HG02588 (cell line): ENCODE results near the gene BTBD19.
A peak's percentile ranks its signal among the peaks of the same experiment; 100 is the strongest.
"Not testable (repeated sequence)": the region's sequence is repeated elsewhere in the genome, so short reads cannot be mapped to it uniquely, and the experiment has no call there.

Source experiments
- ATAC-seq: cut with Tn5 transposase; IDR thresholded peaks from one replicate; pipeline ENCODE4 v1.9.1; 2021; ENCODE audit warnings: mild to moderate bottlenecking, moderate library complexity; ENCODE audit not compliant: unreplicated experiment

Gene BTBD19

DNA sequence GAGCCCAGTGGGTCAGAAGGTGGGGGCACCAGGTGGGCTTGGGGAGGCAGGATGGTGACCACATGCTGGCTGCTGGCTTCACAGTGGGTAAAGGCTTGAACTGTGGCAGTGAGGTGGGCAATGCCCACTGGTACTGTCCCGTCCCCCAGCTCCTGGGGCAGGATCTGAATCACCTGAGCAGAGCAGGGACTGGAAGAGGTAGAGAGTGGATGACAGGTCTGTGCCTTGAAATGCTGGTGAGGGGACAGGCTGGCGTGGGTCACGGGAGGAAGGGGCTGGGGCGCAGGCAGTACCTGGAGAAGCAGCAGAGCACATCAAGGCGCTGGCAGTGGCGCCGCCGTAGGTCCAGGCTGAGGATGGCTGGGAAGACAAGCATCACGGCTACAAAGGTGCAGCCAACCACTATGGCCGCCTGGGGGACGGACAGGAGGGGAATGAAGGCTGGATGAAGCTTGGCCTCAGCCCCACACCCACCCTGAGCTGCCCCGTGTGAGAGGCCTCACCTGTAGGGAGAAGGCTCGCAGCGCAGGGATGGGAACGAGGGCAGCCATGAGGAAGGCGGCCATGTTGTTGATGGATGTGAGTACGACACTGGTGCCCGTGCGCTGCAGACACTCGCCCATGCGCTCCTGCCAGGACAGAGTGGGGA is 19.8 kb downstream of the BTBD19 start:
- no peak for ATAC-seq

DNA sequence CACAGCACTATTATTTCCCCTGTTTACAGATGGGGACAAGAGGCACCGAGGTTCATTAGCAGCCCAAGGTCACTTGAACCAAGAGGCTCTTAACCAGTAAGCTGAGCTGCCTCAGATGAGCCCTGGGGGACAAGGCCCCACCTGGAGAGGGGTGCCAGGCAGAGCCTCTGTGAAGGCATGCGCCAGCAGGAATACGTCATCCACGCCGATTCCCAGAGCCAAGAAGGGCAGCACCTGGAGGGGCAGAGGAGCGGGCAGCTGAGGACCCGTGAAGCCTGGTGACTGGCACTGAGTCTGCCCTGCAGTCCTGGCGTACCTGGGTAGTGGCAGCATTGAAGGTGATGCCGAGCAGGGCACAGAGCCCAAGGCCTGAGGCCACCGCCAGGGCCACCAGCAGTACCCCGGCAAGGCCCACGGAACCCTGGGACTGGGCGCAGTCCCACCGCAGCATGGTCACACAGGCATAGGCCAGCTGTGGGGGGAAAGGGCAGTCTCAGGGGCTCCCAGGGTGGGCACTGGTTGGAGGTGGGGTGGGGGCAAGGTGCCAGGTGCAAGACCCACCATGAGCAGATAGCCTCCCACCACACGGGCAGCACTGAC is 20.6 kb downstream of the BTBD19 start:
- ATAC-seq, result no peak

GRCh38 chr1:44829506-44830384 is 21.4 kb downstream of the BTBD19 start:
- no peak for ATAC-seq

DNA sequence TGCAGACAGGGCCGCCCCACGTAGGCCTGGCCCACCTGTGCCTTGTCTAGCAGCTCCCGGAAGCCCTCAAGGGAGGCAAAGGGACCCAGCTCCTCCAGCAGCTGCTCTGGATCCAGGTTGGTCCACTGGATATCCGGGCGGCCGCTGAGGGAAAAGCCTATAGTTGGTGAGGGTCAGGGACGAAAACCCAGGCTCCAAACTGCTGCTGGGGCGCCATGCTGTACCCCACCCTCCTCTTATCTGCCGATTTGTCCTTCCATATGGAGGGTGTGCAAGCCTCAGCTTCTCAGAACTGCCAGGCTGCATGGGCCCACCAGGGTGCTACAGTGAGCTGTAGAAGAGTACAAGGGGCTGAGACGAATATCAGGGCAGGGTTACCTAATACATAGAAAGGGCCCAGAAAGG is 22.6 kb downstream of the BTBD19 start:
- no peak for ATAC-seq

GRCh38 chr1:44831516-44831915 is 23.2 kb downstream of the BTBD19 start:
- ATAC-seq, result no peak

DNA sequence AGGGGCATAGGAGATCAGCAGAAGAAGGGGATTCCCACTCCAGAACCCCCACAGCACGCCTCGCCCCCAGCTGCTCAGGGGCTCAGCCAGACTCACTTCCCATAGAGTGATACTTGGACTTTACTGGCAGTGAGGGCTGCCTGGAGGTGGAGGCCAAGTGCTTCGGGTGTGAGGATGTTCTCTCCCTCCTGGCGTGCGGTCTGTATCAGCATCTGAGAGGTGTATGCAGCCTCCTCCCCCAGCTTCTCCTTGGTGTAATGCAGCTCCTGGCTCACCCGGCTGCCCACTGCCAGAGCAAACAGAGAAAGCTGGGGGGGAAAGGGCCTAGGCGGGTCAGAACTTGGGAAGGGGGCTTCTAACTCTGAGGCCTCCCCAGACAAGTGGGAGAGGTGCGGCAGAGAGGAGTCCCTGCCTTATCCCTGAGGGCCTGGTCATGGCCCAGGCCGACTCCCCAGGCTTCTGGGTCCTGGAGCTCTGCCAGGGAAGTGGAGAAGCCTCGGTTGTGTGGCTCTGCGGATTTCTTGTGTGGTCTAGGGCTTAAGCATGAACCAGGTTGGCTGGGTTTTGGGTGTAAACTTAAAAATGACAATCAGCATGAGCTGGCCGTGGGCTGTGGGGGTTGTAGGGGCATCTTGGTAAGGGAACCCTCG is 23.9 kb downstream of the BTBD19 start:
- no peak for ATAC-seq

- no peak for ATAC-seq
These were observed 26.0 kb downstream of the BTBD19 start for GRCh38 chr1:44834328-44834727.

- peak; percentile 65 for ATAC-seq
These were observed 27.7 kb downstream of the BTBD19 start for GRCh38 chr1:44835738-44836675.

GRCh38 chr1:44838294-44838693 is 30.0 kb downstream of the BTBD19 start:
- ATAC-seq, result not testable (repeated sequence)

DNA sequence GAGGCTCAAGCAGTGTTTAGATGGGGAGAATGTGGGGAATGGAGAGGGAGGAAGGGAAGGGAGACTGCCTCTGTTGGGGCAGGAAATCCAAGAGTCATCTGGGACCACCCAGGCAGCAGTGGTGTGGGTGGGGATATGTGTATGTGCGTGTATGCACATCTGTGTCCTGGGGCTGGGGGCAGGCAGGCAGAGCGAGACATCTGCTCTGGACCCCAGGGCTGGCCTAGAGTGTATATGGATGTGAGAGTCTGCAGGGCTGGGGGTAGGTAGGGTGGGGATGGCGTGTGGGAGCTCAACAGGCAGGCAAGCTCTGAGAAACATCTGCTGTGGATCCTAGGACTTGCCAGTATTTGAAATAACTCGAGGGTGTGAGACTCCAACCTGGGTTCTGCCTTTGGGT is 31.3 kb downstream of the BTBD19 start:
- ATAC-seq, result no peak

DNA sequence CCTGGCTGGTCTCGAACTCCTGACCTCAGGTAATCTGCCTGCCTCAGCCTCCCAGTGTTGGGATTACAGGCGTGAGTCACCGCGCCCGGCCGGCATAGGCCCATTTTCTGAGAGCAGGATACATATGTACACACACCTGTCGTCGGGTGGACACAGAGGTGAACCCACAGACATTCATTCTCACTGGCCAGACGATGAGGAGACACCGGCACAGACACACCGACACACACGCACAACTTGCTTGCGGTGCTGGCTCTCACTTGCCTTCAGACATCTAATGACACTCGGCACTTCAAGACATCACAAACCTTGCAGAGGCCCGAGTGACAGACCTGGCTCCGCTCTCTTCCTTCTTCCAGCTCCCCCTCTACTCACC is 34.2 kb downstream of the BTBD19 start:
- ATAC-seq, result no peak

- ATAC-seq, result no peak
These were observed 34.7 kb downstream of the BTBD19 start, which contains the start of gene PTCH2 for GRCh38 chr1:44842862-44843655. Gene PTCH2 (minus strand): TSS chr1:44843253. CDS start chr1:44842932, 321 bp downstream.

DNA sequence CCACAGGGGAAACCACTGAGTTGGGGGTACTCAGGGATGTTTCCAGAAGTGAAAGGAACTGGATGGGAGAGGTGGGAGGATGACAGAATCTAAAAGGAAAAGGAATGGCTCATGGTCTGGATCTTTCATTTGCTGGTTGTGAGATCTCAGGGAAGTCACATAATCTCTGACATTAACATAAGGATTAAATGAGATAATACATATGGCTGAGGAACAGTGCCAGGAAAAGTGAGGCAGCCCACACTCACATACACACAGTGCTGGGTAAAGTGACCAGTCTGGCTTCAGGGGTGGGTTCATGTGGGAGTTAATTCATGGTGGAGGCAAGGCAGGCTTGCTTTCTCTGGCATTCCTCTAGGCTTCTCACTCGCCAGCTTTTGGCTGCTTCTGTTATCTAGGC is 38.7 kb downstream of the BTBD19 start:
- no peak for ATAC-seq

DNA sequence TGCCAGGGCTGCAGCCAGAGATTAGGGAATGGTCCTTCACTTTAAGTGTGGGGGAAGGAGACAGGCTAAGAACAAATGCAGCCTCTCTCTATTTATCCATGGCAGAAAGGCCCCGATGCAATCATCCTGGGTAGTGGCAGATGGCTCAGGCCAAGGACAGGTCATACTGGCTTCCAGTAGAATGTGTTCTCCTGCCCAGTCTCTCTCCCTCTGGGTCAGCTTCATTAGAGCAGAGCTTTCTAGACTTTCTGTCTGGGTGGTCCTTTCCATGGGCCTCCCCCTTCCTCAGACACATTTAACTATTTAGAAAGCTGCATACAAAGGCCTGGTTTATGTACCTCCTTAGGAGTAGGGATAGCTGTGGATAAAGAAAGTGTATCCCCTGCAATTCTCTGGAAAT is 39.5 kb downstream of the BTBD19 start:
- no peak for ATAC-seq

DNA sequence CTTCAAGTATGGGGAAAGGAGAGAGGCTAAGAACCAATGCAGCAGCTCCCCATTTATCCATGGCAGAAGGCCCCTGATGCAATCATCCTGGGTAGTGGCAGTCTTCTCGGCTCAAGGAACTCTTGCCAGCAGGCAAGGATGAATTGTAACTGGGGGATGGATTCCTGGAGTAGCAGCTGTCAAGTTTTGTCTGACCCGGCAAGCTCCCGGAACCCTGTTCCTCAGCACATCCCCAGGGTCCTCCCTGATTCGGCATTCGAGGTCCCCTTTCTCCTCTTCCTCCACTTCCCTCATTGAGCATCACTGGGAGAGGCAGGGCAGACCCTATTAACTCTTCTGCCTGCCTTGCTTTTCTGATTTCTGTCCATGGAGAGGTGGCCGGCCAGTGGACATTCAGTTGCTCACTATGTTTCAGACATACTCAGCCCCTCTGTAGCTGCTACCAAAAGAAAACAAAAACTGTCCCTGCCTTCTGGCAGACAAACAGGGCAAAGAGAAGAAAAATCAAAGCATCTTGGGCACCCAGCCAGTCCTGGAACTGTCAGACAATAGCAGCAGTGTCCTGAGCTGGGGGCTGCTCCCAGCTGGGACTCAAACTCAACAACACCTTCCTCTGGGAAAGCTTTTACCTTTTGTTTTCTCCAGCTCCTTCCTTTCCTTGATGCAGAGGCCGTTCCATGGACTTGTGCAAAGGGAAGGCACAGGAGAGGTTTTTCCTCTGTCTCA is 40.3 kb downstream of the BTBD19 start:
- no peak for ATAC-seq

DNA sequence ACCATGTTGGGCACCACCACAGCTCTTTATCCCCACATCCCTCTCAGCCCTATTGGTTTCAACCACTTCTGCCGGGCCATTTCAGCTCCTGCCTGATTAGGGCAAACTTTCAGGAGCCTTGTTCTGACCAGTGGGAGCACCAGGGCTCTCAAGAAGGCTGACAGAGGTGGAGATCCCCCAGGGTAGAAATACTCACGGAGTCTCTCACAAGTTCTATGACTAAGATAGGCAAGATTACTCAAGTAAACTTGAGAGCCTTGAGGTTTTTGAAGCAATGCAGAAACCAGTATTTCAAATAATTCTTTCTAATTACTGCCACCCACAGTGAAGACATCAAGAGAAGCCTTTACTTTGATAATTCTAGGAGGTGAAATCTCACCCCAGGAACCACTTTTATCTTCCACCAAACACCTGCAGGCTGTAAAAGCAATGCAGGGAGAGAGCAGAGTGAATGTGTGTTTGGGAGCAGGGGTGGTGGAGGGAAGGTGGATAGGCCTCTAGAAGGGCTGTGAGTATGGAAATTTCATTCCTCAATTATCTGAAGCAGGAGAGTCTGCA is 41.3 kb downstream of the BTBD19 start:
- ATAC-seq, result no peak

- no peak for ATAC-seq
These were observed 43.0 kb downstream of the BTBD19 start for GRCh38 chr1:44851308-44851707.

DNA sequence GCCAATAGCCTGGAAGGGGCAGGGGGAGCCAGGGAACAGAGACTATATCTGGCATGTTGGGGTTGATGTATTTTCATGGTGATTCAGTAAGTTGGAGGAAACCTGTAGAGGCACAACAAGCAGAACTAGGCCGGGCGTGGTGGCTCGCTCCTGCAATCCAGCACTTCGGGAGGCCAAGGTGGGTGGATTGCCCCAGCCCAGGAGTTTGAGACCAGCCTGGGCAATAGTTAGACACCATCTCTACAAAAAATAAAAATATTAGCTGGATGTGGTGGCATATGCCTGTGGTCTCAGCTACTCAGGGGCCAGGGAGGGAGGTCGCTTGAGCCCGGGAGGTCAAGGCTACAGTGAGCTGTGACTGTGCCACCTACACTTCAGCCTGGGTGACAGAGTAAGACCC is 44.9 kb downstream of the BTBD19 start:
- no peak for ATAC-seq

DNA sequence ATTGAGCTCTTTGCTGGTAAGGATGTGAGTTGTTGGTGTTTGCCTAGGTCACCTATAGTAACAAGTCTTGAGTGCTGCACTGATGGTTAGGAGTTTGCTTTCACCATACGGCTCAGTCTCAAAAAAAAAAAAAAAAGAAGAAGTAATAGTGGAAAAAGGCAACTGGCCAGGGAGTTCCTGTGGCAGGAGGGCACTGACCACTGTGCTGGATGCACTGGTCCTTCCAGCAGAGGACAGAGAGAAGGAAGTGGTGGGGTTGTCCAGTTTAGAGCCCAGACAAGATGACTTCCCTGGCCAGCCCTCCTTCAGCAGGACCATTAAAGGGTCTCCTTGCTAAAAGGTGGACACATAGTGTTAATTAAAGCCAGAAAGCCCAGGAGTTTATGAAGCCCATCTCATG is 46.6 kb downstream of the BTBD19 start:
- no peak for ATAC-seq
